Central memory CD4-positive, alpha-beta T cell (primary cell): ENCODE data around the gene ESR1.

Experiments used
- DNase-seq: peaks from one replicate; pipeline ENCODE4 v3.0.0; 2022
- total RNA-seq, 3 experiments: gene quantifications; one replicate each; lab custom pipeline; 2026; lab: John Stamatoyannopoulos, UW

The ESR1 gene
- total RNA-seq = 1.4 to 18.9 (median 9.5) reads per million in 3 experiments

DNA sequence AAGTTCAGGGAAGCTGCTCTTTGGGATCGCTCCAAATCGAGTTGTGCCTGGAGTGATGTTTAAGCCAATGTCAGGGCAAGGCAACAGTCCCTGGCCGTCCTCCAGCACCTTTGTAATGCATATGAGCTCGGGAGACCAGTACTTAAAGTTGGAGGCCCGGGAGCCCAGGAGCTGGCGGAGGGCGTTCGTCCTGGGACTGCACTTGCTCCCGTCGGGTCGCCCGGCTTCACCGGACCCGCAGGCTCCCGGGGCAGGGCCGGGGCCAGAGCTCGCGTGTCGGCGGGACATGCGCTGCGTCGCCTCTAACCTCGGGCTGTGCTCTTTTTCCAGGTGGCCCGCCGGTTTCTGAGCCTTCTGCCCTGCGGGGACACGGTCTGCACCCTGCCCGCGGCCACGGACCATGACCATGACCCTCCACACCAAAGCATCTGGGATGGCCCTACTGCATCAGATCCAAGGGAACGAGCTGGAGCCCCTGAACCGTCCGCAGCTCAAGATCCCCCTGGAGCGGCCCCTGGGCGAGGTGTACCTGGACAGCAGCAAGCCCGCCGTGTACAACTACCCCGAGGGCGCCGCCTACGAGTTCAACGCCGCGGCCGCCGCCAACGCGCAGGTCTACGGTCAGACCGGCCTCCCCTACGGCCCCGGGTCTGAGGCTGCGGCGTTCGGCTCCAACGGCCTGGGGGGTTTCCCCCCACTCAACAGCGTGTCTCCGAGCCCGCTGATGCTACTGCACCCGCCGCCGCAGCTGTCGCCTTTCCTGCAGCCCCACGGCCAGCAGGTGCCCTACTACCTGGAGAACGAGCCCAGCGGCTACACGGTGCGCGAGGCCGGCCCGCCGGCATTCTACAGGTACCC, at the start of gene ESR1:
Gene ESR1, plus strand, starts transcription at position 170 of the 858 bp plus-strand sequence. Its CDS starts 231 bp downstream, at position 401.
- no peak for DNase-seq

DNA sequence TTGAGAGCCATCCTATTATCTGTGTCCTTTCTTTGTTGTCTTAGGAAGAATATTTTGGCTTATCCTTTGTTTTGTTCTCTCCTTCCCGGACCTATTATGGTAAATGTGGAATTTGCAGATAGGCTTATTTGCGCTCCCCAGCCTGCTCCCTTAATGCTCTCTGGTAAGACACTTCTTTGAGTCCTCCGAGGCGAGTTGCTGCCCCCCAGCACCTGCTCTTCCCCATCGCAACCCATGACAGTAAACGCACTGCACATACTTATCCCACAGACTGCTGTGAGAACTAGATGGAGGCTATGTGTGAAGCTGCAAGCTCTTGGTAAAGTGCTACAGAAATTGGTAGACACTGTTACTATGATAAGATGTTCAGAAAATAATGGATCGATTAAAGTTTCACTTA, 47.0 kb upstream of the ESR1 start:
- DNase-seq = no peak

DNA sequence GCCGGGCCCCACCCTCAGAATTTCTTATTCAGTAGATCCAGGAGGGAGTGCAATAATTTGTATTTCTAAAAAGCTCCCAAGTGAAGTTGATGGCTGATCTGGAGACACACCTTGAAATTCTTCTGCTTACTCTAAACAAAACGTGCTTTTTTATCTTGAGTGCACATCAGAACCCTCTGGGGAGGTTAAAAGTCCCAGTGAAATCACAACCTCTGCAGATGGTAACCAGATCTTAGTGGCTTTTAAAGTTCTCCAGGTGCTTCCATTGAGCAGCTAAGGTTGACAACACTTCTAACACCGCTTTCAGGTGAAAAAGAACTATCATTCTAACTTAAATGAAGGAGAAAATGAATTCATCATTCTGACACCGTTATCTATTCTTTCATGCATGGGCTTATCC, 45.6 kb upstream of the ESR1 start:
- DNase-seq = no peak

DNA sequence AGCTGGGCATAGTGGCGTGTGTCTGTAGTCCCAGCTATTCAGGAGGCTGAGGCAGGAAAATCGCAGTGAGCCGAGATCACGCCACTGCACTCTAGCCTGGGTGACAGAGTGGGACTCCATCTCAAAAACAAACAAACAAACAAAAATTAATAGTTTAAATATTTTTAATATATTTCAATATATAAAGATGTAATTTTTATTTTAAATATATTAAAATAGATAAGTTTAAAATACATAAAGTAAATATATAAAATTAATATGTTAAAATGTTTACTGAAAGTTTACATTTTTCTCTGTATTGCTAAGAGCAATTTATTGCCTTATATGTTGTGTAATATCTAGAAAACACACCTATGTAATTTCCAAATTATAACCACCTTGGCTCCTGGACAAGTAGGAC, 44.7 kb upstream of the ESR1 start:
- DNase-seq = no peak

DNA sequence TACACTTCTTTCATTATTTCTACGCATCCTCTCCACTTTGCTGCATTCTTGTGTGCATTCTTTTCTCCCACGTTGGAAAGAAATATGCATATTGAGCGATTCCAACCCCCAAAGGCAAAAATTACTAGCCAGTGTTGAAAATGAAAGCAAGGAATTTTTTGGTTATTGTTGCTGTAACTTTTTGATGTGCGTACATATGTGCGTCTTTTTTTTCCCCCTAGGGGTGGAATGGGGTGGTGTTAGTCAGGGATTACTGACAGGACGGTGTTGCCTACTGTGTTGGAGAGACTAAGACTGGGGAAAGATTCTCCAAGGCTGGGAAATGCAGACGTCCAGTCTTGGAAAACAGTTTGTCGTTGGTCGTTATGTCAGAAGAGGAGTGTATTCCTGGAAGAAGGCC, 44.2 kb upstream of the ESR1 start:
- no peak for DNase-seq

DNA sequence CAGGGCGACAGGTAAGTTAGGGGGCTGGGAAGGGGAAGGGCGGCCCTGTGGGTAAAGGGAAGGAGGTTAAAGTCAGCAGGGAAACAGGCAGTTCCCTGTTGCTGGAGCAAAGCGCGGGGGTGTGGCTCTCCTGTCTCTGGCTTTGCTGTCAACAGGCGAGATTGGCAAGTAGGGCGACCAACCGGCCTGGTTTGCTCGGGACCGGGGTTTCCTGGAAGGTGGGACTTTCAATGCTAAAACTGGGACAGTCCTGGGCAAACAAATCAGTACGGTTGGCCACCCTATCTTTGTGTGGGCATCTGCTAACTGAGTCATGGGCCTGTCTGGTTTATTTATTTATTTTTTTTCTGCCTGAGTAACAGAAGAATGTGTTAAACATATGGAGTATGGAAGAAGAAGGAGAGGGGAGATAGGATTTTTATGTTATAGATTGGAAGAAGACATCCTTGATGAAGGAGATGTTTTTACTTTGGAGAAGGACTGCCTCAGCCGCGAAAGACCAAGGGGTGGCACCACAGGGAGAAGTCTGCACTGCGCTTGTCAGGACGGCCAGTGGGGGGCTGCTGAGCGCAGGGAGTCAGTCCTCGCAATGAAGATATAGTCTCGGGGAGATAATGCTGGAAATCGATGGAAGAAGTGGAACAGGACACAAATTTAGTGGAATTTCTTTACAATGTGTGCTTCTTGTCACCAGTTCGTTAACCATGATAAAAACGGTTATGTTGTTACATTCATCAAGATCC, 43.4 kb upstream of the ESR1 start:
- no peak for DNase-seq

DNA sequence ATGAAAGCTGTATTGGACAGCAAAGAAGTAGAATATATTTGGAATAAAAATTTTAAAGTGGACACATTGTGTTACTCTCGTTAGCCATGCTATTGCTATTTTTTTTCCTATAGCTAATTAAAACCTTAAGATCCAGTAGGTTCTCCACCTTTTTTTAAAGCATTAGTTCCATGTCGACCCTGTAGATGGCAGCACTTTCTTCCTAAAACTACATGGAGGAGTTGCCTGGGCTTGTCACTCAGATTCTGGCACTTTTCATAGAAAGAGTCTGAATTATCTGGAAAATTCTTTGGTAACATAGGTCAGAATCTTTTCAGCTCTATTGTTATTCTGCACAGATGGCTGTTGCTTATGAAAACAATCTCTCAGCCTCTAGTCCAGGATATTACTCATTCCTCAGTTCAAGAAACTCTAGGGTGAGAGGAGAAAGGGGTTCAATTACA, 42.0 kb upstream of the ESR1 start:
- peak; percentile 29 for DNase-seq

DNA sequence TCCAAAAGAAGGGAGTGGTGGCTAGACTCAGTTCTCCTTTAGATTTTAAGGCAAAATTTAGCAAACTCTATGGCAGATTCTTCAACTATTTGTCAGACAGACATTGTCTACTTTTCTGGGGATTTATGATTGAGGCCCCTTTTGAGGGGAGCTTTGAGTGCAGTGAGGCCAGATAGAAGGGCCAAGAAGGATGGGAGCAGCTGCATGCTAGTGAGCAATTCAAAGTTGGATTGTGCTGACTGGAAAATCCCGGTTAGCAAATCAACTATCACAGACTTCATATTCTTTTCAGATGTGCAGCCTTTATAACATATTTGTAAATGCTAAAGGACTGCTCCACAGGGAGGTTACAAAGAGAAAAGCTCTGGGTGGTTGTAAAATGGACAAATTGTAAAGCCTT, 35.0 kb upstream of the ESR1 start:
- no peak for DNase-seq

DNA sequence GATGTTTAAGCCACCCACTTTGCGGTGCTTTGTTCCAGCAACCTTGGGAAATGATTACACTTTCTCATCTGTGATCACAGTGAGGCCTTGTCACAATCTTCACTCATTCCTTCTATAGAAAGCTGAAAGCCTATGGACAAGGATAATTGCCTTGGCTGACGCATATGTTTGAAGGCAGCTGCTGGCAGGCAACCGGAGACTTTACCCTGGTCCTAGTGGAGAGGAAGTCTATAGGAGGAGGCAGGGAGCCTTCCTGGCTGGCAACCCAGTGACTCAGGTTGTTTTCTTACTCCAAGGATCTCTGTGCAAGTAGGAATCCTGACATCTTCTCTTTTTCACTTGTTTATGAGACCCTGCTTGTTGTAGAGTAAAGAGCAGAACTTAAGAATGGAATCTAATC, 34.1 kb upstream of the ESR1 start:
- no peak for DNase-seq

DNA sequence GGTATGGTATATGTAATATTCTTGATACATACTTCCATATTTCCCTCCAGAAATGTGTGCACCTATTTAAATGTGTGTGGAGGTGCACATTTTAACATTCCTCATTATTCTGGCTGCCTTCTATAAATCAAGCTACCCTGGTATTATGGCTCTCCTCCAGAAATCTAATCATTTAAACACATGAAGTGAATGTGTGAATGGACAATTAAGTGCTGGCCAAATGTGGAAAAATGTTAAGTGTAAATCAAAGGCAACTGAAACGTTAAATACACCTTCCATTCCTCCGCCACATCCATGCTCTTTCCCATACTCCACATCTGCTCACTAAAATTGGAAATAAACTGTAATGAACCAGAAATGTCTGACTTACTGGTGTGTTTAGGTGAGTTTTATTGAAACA, 24.9 kb upstream of the ESR1 start:
- DNase-seq = no peak

DNA sequence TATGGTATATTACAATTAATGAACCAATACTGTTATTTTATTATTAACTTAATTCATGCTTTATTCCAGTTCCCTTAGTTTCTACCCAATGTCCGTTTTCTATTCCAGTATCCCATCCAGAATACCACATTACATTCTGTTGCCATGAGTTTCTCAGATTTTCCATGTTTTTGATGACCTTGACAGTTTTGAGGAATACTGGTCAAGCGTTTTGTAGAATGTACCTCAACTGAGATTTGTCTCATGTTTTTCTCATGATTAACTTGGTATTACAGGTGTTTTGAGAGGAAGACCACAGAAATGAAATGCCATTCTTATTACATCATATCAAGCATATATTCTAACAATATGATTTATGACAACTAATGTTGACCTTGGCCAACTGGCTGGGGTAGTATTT, 23.8 kb upstream of the ESR1 start:
- no peak for DNase-seq

DNA sequence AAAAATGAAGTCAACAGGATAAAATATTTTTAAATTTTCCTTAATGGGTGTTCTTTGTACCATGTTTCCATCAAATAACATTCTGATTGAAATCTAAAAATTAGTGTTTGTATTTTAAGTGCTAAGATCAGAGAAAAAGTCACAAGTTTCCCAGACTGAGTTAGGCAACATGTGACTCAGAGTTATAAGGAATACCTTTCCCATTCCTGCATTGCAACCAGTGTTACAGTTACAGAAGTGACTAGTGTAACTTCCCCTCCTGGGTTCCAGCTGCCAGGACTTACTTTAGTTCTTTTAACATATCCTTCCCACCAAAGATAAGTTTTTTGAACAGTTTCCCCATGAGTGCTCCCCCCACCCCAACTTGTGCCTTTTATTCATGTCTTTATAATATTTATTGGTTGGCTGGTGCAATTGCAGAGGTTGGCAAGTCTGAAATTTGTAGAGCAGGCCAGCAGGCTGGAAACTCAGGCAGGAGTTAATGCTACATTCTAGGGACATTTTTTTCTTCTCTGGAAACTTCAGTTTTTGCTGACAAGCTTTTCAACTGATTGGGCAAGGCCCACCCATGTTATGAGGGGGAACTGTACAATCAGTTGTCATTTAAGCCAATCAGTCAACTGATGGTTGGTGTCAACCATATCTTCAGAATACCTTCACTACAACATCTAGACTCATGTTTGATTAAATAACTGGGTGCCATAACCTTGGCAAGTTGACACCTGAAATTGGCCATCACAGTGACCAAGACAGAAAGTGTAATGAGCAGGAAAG, 22.9 kb upstream of the ESR1 start:
- no peak for DNase-seq

DNA sequence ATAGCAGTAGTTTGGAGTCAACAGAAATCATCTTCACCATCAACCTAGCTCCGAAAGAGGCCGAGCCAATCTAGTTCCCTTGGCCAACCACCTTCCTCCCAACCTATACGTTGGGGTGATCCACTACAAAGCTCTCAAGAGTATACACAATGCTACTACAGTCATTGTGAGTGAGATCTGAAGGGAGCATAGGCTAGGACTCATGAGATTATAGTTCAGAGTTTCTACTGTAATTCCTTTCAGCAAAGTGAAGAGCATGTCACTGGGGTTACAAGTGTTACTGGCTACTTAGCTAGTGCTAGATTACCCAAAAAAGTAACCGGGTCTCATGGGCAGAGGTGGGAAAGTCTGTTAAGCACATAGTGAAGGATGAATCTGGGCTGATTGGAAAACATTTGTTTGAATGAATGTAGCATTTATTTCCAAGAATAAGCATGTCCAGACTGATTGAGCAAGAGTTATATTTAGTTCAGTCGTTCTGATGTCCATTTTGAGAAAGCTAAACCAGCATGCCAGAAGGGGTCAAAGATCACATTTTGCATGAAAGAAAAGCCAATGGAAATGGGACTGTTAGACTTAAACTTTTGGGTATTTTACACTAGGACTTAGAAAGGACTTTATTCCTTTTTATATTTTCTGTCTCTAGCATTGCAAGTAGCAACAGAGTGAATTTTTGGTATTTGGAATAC, 10.5 kb upstream of the ESR1 start:
- no peak for DNase-seq

DNA sequence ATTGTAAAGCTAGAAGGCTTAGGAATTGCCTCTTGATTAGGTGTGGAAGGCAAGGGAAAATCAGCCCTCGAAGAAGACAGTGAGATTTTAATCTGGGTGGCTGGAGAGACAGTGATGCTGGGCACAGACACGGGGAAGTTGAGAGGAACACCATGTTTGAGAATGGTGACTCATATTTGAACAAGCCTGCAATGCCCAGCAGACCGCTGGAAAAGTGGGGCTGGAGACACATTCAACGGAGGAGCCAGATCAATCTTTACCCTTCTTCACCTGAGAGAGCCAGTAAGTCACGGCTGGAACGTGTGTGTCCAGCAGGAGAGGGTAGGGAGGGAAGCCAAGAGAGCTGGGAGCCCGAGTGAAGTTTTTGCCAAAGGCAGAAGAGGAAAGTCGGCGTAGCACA, 3.7 kb upstream of the ESR1 start:
- DNase-seq = no peak

DNA sequence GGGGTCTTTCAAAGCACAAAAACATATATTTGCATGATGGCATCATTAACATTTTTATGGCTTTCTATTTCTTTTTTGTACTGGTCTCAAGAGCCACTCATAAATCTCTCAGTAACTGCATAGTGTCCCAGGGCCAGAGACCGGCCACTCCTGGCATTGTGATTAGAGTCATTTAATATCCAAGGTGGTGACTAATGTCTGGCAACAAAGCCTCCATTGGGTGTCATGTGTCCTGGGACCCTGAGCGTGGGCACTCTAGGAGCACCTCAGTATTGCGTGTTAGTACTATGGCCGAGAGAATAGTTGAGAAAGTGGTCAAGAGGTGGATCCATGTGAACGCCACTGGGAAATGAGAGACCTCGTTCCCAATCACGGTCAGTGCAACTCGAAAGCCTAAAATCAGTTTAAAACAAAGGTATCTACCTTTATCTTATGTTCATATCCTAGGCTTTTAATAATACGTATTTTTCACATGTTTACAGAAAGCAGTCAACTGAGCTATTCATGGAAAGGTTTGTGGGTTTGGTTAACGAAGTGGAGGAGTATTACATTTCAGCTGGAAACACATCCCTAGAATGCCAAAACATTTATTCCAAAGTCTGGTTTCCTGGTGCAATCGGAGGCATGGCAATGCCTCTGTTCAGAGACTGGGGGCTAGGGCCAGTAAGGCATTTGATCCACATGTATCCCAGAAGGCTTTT, 2.7 kb upstream of the ESR1 start:
- DNase-seq = no peak

DNA sequence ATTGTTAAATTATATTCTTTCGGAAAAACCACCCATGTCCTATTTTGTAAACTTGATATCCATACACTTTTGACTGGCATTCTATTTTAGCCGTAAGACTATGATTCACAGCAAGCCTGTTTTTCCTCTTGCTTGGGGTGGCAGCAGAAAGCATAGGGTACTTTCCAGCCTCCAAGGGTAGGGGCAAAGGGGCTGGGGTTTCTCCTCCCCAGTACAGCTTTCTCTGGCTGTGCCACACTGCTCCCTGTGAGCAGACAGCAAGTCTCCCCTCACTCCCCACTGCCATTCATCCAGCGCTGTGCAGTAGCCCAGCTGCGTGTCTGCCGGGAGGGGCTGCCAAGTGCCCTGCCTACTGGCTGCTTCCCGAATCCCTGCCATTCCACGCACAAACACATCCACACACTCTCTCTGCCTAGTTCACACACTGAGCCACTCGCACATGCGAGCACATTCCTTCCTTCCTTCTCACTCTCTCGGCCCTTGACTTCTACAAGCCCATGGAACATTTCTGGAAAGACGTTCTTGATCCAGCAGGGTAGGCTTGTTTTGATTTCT, 2.1 kb upstream of the ESR1 start:
- no peak for DNase-seq

DNA sequence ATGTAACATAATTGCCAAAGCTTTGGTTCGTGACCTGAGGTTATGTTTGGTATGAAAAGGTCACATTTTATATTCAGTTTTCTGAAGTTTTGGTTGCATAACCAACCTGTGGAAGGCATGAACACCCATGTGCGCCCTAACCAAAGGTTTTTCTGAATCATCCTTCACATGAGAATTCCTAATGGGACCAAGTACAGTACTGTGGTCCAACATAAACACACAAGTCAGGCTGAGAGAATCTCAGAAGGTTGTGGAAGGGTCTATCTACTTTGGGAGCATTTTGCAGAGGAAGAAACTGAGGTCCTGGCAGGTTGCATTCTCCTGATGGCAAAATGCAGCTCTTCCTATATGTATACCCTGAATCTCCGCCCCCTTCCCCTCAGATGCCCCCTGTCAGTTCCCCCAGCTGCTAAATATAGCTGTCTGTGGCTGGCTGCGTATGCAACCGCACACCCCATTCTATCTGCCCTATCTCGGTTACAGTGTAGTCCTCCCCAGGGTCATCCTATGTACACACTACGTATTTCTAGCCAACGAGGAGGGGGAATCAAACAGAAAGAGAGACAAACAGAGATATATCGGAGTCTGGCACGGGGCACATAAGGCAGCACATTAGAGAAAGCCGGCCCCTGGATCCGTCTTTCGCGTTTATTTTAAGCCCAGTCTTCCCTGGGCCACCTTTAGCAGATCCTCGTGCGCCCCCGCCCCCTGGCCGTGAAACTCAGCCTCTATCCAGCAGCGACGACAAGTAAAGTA, 547 bp upstream of the ESR1 start:
- DNase-seq = no peak

DNA sequence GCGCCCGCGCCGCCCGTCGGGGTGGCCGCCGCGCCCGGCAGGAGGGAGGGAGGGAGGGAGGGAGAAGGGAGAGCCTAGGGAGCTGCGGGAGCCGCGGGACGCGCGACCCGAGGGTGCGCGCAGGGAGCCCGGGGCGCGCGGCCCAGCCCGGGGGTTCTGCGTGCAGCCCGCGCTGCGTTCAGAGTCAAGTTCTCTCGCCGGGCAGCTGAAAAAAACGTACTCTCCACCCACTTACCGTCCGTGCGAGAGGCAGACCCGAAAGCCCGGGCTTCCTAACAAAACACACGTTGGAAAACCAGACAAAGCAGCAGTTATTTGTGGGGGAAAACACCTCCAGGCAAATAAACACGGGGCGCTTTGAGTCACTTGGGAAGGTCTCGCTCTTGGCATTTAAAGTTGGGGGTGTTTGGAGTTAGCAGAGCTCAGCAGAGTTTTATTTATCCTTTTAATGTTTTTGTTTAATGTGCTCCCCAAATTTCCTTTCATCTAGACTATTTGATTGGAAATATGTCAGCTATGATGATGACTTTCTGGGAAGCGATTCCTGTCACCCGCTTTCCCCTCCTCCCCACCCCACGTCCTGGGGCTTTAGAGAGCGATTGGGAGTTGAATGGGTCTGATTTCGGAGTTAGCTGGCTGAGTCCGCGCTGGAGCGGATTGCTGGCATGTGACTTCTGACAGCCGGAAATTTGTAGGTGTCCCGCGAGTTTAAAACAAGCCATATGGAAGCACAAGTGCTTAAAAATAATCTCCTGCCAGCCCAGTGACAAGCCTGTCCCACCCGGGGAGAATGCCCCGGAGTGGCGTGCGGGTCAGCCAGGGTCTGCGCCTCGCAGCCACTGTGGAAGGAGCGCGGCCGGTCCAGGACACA, 1.1 kb downstream of the ESR1 start:
- DNase-seq = no peak

DNA sequence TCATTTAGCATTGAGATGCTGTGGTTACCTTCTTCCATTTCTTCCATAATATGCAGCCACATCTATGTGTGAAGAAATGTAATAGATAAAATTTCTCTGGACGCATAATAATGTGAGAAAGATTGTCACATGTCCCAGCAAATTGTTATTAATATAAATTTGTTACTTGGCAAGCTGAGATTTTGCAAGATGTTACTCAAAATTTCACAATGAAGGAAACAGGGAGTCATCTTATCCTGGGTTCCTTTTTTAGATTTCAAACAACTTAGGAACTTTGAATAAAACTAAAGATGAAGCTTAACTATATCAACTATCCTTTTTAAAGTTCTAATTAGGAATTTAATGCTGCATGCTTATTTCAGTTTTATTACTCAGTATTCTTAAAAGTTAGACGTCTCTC, 3.6 kb downstream of the ESR1 start:
- DNase-seq = no peak

DNA sequence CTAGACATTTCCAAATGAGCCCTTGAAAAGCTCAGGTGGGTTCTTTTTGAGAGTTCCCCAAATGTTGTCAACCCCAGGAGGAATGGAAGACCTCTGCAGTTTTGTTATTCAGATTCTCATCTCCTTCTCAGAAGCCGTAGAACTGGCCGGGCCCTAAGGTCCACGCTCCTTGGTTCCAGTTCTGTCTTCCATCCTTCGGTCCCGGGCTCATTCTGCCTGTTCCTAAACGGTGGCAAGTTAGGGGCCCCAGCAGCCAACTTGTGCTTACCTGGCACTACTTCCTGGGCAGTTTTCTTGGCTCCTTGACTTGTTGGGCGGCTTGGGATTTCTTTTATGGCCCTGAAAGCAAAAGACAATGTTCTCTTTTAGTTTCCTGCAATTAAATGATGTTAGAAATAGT, 6.4 kb downstream of the ESR1 start:
- no peak for DNase-seq
